ENCODE measurements around the gene SLC44A3.

SLC44A3 gene

GRCh38 chr1:94807742-94808491 is 12.2 kb upstream of the SLC44A3 start:
- no peak for DNase-seq (ENCODE audit: low spot score)
- no peak for TF ChIP-seq CTCF (IDR thresholded peaks at IDR 0.05; ENCODE audit: extremely low read depth, missing control alignments)

- no peak for TF ChIP-seq CTCF (IDR thresholded peaks at IDR 0.05; ENCODE audit: extremely low read depth, missing control alignments)
- DNase-seq (ENCODE audit: low spot score): no peak
Observed at GRCh38 chr1:94808669-94809068, 11.5 kb upstream of the SLC44A3 start.

GRCh38 chr1:94812985-94813384 is 7.2 kb upstream of the SLC44A3 start:
- TF ChIP-seq CTCF (IDR thresholded peaks at IDR 0.05; ENCODE audit: extremely low read depth, missing control alignments): no peak
- no peak for DNase-seq (ENCODE audit: low spot score)

GRCh38 chr1:94816030-94816429 is 4.1 kb upstream of the SLC44A3 start:
- TF ChIP-seq CTCF (IDR thresholded peaks at IDR 0.05; ENCODE audit: extremely low read depth, missing control alignments): no peak

GRCh38 chr1:94817712-94818111 is 2.4 kb upstream of the SLC44A3 start:
- no peak for TF ChIP-seq CTCF (IDR thresholded peaks at IDR 0.05; ENCODE audit: extremely low read depth, missing control alignments)
- DNase-seq (ENCODE audit: low spot score): no peak

More at GRCh38 chr1:94816030-94816429, 4.1 kb upstream of the SLC44A3 start:
- no peak for DNase-seq (ENCODE audit: low spot score)

- DNase-seq (ENCODE audit: low spot score): no peak
- TF ChIP-seq CTCF (IDR thresholded peaks at IDR 0.05; ENCODE audit: extremely low read depth, missing control alignments): no peak
Observed at GRCh38 chr1:94819238-94819944, 766 bp upstream of the SLC44A3 start.

GRCh38 chr1:94820936-94821335 is 779 bp downstream of the SLC44A3 start:
- no peak for DNase-seq (ENCODE audit: low spot score)
- TF ChIP-seq CTCF (IDR thresholded peaks at IDR 0.05; ENCODE audit: extremely low read depth, missing control alignments): no peak

Data from GM20000 (cell line).